ENCODE measurements around the gene CSF2. TPM values are rescaled to one million over a fixed set of nuclear protein-coding genes. Genes with fewer than 3 reads are reported as not detected.
A peak's percentile ranks its signal among the peaks of the same experiment; 100 is the strongest.

Gene CSF2
- total RNA-seq, 1 donor from 2014 or later = not detected

DNA sequence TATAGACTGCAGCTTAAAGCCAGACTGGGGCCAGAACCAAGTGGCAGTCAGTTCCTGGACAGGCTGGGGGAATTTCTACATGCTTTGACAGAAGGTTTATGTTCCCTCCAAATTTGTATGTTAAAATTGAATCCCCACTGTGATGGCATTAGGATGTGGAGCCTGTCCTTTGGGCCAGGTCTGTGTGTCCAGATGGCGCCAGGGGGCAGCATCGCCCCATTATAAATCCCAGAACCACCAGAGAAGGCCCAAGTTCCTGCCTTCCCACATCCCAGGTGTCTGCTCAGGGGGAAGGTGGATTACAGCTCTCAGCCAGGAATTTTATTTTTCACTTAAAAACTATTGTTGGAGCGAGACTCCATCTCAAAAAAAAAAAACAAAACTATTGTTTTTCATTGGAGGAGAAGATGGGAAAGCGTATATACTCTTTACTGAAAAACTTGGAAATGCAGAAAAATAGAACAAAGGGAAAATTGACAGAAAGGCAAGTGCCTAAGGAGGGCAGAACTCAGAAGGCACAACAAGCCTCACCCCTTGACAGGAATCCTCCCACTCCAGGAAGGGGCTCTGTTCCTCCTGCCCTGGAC lies 8.1 kb upstream of the CSF2 start:
- no peak overlapping the region for H3K4me3 Mint-ChIP-seq (ENCODE audit: unreplicated experiment)
- no peak overlapping the region for H3K27ac Mint-ChIP-seq (ENCODE audit: unreplicated experiment)
- DNase-seq (ENCODE audit: low spot score) = peak; percentile 72
- TF ChIP-seq, protein P1, sequence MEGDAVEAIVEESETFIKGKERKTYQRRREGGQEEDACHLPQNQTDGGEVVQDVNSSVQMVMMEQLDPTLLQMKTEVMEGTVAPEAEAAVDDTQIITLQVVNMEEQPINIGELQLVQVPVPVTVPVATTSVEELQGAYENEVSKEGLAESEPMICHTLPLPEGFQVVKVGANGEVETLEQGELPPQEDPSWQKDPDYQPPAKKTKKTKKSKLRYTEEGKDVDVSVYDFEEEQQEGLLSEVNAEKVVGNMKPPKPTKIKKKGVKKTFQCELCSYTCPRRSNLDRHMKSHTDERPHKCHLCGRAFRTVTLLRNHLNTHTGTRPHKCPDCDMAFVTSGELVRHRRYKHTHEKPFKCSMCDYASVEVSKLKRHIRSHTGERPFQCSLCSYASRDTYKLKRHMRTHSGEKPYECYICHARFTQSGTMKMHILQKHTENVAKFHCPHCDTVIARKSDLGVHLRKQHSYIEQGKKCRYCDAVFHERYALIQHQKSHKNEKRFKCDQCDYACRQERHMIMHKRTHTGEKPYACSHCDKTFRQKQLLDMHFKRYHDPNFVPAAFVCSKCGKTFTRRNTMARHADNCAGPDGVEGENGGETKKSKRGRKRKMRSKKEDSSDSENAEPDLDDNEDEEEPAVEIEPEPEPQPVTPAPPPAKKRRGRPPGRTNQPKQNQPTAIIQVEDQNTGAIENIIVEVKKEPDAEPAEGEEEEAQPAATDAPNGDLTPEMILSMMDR (IDR thresholded peaks at IDR 0.05; ENCODE audit: unreplicated experiment) = no peak
- H3K36me3 Mint-ChIP-seq (ENCODE audit: low read depth, unreplicated experiment) = no peaks in the 10 kb centered on the region
- peaks cover 12% of the 10 kb centered on the region for H3K27me3 Mint-ChIP-seq (ENCODE audit: unreplicated experiment)
- H3K9me3 Mint-ChIP-seq (ENCODE audit: unreplicated experiment) = no peaks in the 10 kb centered on the region
- no peaks in the 10 kb centered on the region for H3K4me1 Mint-ChIP-seq (ENCODE audit: unreplicated experiment)

DNA sequence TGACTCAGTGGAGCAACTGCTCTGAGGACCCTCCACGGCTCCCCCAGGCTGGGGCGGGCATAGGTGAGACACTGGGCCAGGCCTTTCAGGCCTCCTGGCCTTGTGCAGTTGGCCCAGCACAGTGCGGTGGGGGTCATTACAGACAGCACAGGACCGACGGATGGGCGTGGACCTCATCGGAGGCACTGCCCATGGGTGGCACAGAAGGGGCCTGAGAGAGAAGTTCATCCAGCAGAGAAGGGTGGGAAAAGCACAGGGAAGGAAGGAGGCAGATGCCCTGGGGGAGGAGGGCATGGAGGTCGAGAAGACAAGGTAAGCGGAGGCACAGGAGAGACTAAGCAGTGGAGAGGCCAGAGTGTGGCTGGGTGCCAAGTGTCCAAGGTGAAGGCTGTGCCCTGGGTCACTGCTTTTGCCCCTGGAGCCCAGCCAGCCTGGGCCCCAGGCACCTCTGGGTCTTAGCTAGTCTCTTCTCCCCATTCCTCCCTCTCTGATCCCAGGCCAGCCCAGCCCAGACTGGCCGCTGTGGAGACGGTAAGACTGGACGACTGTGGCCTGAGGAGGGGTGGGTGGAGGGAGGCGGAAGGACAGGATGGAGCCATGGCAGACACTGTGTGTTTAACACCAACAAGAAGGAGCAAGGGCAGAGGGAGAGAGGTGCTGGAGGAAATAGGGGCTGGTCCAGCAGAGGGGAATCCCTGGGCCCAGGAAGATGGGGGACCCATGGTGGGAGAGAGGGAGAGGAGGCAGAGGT lies 7.5 kb upstream of the CSF2 start:
- H3K27ac Mint-ChIP-seq (ENCODE audit: unreplicated experiment) = no peak overlapping the region
- no peaks in the 10 kb centered on the region for H3K9me3 Mint-ChIP-seq (ENCODE audit: unreplicated experiment)
- peaks cover 8% of the 10 kb centered on the region for H3K27me3 Mint-ChIP-seq (ENCODE audit: unreplicated experiment)
- DNase-seq (ENCODE audit: low spot score) = no peak
- TF ChIP-seq, protein P1 (IDR thresholded peaks at IDR 0.05; ENCODE audit: unreplicated experiment) = no peak
- no peak overlapping the region for H3K4me3 Mint-ChIP-seq (ENCODE audit: unreplicated experiment)
- H3K36me3 Mint-ChIP-seq (ENCODE audit: low read depth, unreplicated experiment) = no peaks in the 10 kb centered on the region
- peaks cover 3% of the 10 kb centered on the region for H3K4me1 Mint-ChIP-seq (ENCODE audit: unreplicated experiment)

DNA sequence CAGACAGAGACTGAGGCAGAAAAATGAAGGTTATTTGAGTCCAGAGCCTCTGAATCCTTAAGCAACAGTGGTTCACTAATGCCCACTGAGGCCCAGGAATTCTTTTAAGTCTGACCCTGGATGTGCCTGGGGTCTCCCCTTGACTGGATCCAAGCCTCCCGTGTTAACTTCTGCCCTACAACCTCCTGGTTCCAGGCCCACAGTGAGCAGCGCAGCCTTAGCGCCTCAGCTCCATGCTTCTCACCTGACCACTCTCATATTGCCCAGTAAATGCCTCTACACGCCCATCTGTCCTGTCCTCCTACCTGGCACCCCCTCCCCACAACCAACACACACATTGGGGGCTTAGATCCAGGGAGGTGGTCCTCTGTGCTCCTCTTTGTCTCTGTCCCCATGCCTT lies 6.7 kb upstream of the CSF2 start:
- Mint-ChIP-seq H3K36me3 (ENCODE audit: low read depth, unreplicated experiment) (no peaks in the 10 kb centered on the region), H3K9me3 (ENCODE audit: unreplicated experiment) (no peaks in the 10 kb centered on the region), H3K4me3 (ENCODE audit: unreplicated experiment) (no peak overlapping the region), H3K4me1 (ENCODE audit: unreplicated experiment) (peaks cover 3% of the 10 kb centered on the region), H3K27me3 (ENCODE audit: unreplicated experiment) (peaks cover 8% of the 10 kb centered on the region), H3K27ac (ENCODE audit: unreplicated experiment) (no peak overlapping the region)
- DNase-seq (ENCODE audit: low spot score) = no peak
- TF ChIP-seq, protein P1 (IDR thresholded peaks at IDR 0.05; ENCODE audit: unreplicated experiment) = no peak

DNA sequence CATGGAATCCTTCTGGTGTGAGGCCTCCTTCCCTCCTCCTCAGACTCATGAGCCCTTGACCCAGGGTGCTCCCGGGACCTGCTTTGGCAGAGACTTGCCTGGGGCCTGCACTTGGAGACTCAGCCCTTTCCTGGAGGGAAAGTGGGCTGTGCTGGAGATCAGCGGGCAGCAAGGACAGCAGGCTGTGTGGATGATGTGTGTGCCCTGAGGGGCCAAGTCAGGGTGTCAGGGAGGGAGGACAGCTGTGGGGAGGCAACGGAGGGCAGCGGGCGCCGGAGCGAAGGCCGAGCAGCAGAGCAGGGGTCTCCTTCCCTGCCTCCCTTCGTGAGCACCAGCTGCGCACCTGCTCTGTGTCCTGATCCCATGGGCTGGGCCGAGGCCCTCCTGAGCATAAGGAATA lies 6.1 kb upstream of the CSF2 start:
- H3K27me3 Mint-ChIP-seq (ENCODE audit: unreplicated experiment) = peaks cover 8% of the 10 kb centered on the region
- no peaks in the 10 kb centered on the region for H3K36me3 Mint-ChIP-seq (ENCODE audit: low read depth, unreplicated experiment)

More for the DNA sequence above, 6.1 kb upstream of the CSF2 start:
- TF ChIP-seq, protein P1 (IDR thresholded peaks at IDR 0.05; ENCODE audit: unreplicated experiment) = no peak
- DNase-seq (ENCODE audit: low spot score) = no peak
- no peak overlapping the region for H3K27ac Mint-ChIP-seq (ENCODE audit: unreplicated experiment)
- no peak overlapping the region for H3K4me3 Mint-ChIP-seq (ENCODE audit: unreplicated experiment)
- no peaks in the 10 kb centered on the region for H3K9me3 Mint-ChIP-seq (ENCODE audit: unreplicated experiment)
- H3K4me1 Mint-ChIP-seq (ENCODE audit: unreplicated experiment) = peaks cover 3% of the 10 kb centered on the region

Measured in endothelial cell (in vitro differentiated cells).